B cell (primary cell): ENCODE results near the gene SETBP1. TPM values are rescaled to one million over a fixed set of nuclear protein-coding genes. Genes with fewer than 3 reads are reported as not detected.

Experiments
- ATAC-seq: fragments of 200-7000 bp; cut with Tn5 transposase; one replicate; pipeline ENCODE4 v1.10.0; 2021; ENCODE audit warnings: low read depth, mild to moderate bottlenecking, moderate number of reproducible peaks, moderate library complexity
- CTCF ChIA-PET: fragments of 350-600 bp; sonication (Branson Sonifier 250); formaldehyde crosslinking; loops from one replicate; lab custom pipeline; 2021; ENCODE audit warnings: antibody characterized with exemption, inconsistent platforms; lab: Charles Lee
- POLR2A ChIA-PET: fragments of 350-600 bp; sonication (Branson Sonifier 250); formaldehyde crosslinking; loops from one replicate; lab custom pipeline; 2021; ENCODE audit warnings: antibody characterized with exemption; lab: Charles Lee
- DNase-seq: peaks from one replicate; pipeline ENCODE4 v3.0.0; 2013
- H2AFZ ChIP-seq: 2 replicates; pipeline ENCODE4 v1.6.1; 2012; ENCODE audit warnings: mild to moderate bottlenecking, low read depth, low read length; ENCODE audit not compliant: insufficient read depth, poor library complexity, severe bottlenecking
- H3K27ac ChIP-seq, 2 donors: 1 replicate in 1 of 2; 2 replicates in 1 of 2; pipeline ENCODE4 v1.5.1; 2012 to 2013; ENCODE audit warnings: low read length in 2 of 2, mild to moderate bottlenecking in 2 of 2, moderate library complexity in 1 of 2
- H3K27me3 ChIP-seq, 4 experiments: fragments of 200-600 bp in 1 of 4; sonication (generic) in 1 of 4; replicated peaks in 1 of 4; 1 replicate in 2 of 4; 2 replicates in 2 of 4; pipeline versions ENCODE4 v1.6.1 to v1.7.0; 2013 to 2016; ENCODE audit warnings: low read length in 3 of 4, mild to moderate bottlenecking in 2 of 4, mixed read lengths in 1 of 4, moderate library complexity in 1 of 4; ENCODE audit not compliant: insufficient read depth in 4 of 4, control insufficient read depth in 3 of 4; ENCODE audit errors: control extremely low read depth in 1 of 4
- H3K36me3 ChIP-seq, 2 experiments: replicated peaks in 1 of 2; 1 replicate in 1 of 2; 2 replicates in 1 of 2; pipeline versions ENCODE4 v1.6.1 to v1.7.1; 2013; ENCODE audit warnings: low read length in 1 of 2; ENCODE audit not compliant: insufficient read depth in 2 of 2, control insufficient read depth in 1 of 2; ENCODE audit errors: control extremely low read depth in 1 of 2, extremely low read depth in 1 of 2
- H3K4me1 ChIP-seq, 2 donors: fragments of 200-600 bp in 1 of 2; sonication (generic) in 1 of 2; 1 replicate in 1 of 2; 2 replicates in 1 of 2; pipeline versions ENCODE4 v1.5.1 to v1.6.1; 2013 to 2017; ENCODE audit warnings: low read length in 2 of 2; ENCODE audit not compliant: control insufficient read depth in 2 of 2, insufficient read depth in 2 of 2
- H3K4me2 ChIP-seq: replicated peaks from 2 replicates; pipeline ENCODE3; 2012; ENCODE audit warnings: mild to moderate bottlenecking, low read depth, low read length; ENCODE audit not compliant: poor library complexity, severe bottlenecking
- H3K4me3 ChIP-seq, 5 experiments: fragments of 200-600 bp in 1 of 5; sonication (generic) in 1 of 5; 1 replicate in 3 of 5; 2 replicates in 2 of 5; pipeline versions ENCODE4 v1.5.1 to v1.7.0; 2011 to 2016; ENCODE audit warnings: low read length in 4 of 5, mild to moderate bottlenecking in 4 of 5, low read depth in 2 of 5, control low read depth in 1 of 5, moderate library complexity in 1 of 5; ENCODE audit not compliant: insufficient read depth in 1 of 5; ENCODE audit errors: control extremely low read depth in 1 of 5, extremely low read depth in 1 of 5
- H3K79me2 ChIP-seq: fragments of 200-600 bp; sonication (generic); one replicate; pipeline ENCODE4 v1.6.0; 2016; ENCODE audit warnings: low read length; ENCODE audit not compliant: control insufficient read depth, insufficient read depth
- H3K9ac ChIP-seq: fragments of 200-600 bp; sonication (generic); 2 replicates; pipeline ENCODE4 v1.6.1; 2017; ENCODE audit warnings: mild to moderate bottlenecking, low read length, moderate library complexity
- H3K9me3 ChIP-seq, 3 donors: one replicate each; pipeline versions ENCODE4 v1.6.1 to v1.7.1; 2013; ENCODE audit warnings: low read length in 2 of 3; ENCODE audit not compliant: control insufficient read depth in 2 of 3, insufficient read depth in 1 of 3; ENCODE audit errors: control extremely low read depth in 1 of 3
- H4K20me1 ChIP-seq: 2 replicates; pipeline ENCODE4 v1.6.0; 2012; ENCODE audit warnings: mild to moderate bottlenecking, low read length; ENCODE audit not compliant: insufficient read depth, control insufficient read depth, poor library complexity, severe bottlenecking
- H3K27ac Mint-ChIP-seq: one replicate; pipeline ENCODE4 v1.8.0; 2021; ENCODE audit warnings: mixed read lengths
- H3K27me3 Mint-ChIP-seq: one replicate; pipeline ENCODE4 v1.8.0; 2021; ENCODE audit warnings: mixed read lengths
- H3K4me1 Mint-ChIP-seq: one replicate; pipeline ENCODE4 v1.8.0; 2021; ENCODE audit warnings: mixed read lengths
- H3K4me3 Mint-ChIP-seq: one replicate; pipeline ENCODE4 v1.8.0; 2021; ENCODE audit warnings: mixed read lengths
- H3K9me3 Mint-ChIP-seq: one replicate; pipeline ENCODE4 v1.8.0; 2022; ENCODE audit warnings: mixed read lengths; ENCODE audit not compliant: insufficient read depth
- EZH2 ChIP-seq: IDR thresholded peaks from 2 replicates; pipeline ENCODE4 v1.6.1; 2012; ENCODE audit warnings: borderline replicate concordance, low read depth, mild to moderate bottlenecking, moderate library complexity, low read length; ENCODE audit not compliant: insufficient read depth, poor library complexity, severe bottlenecking
- WGBS: methylation state at CpG from one replicate; pipeline ENCODE4 v1.1.5; 2013; ENCODE audit warnings: missing lambda C conversion rate; ENCODE audit not compliant: insufficient coverage; 5-methylcytosine and 5-hydroxymethylcytosine counted together
- intact Hi-C: fragments of 100-400 bp; cut with micrococcal nuclease; formaldehyde crosslinking; loops from one replicate; pipeline ENCODE4 v1.10.0; 2022
- polyA plus RNA-seq: library from polyadenylated mRNA; depleted of rRNA; stranded (reverse); fragments of >200 nt; gene quantifications from 2 replicates; pipeline ENCODE4 v1.2.3, GENCODE V29; 2012
- total RNA-seq, 2 donors: library from RNA; stranded (reverse); fragments of 120-200 nt in 1 of 2; gene quantifications; 1 replicate in 1 of 2; 2 replicates in 1 of 2; pipeline versions ENCODE4 v1.2.3 to v1.2.4, GENCODE V29; 2013 to 2022
- TF ChIP-seq, protein P1 (sequence below): fragments of 200-600 bp; IDR thresholded peaks from one replicate; pipeline ENCODE4 v1.8.0; 2022; ENCODE audit warnings: antibody characterized with exemption, mild to moderate bottlenecking

SETBP1 gene
- total and polyA plus RNA-seq, 2 donors (not counting 1 experiment from before 2014, with no cell fraction given): 15.1 to 129 TPM

DNA sequence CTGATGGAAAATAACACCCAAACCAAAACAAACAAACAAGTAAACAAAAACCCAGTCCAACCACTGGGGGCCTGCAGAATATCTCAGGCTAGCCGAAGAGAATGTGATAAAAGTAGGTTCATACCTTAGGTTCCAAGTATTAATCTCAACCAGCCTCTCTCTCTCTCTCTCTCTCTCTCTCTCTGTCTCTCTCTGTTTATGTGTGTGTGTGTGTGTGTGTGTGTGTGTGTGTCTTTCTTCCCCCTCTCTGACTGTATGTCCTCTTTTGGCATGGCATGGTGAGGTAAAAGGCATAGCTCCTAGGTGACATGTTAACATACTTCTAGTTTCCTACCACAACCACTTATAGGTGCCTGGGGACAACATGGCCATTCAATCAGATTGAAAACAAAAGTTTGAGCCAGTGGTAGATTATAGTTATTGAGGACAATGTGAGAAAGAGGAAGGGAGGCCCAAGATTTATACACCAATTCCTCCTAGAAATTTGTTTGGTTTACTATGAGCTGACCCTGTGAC lies 93.0 kb downstream of the SETBP1 start:
- H3K4me3 ChIP-seq: no peak overlapping the region
- peaks cover 0 to 3% of the 10 kb centered on the region in 2 experiments for H3K36me3 ChIP-seq
- Mint-ChIP-seq H3K4me1 (peaks cover 87% of the 10 kb centered on the region), H3K9me3 (no peaks in the 10 kb centered on the region), H3K4me3 (no peak overlapping the region), H3K27me3 (no peaks in the 10 kb centered on the region), H3K27ac (peak overlapping the region; percentile 16)
- DNase-seq: no peak
- CTCF ChIA-PET: interaction anchor here (1.4 kb wide), 1 partner anchor 14 kb away, joined by 3 read pairs; no protein-coding TSS in a partner anchor
- ATAC-seq: no peak
- peaks cover 74 to 76% of the 10 kb centered on the region in 2 donors for H3K4me1 ChIP-seq
- H4K20me1 ChIP-seq: no peaks in the 10 kb centered on the region
- peak overlapping the region in 1 of 2 donors; percentile 35 for H3K27ac ChIP-seq
- no peaks in the 10 kb centered on the region for H3K9me3 ChIP-seq
- H2AFZ ChIP-seq: no peak overlapping the region
- intact Hi-C loops: no loop called here
- H3K79me2 ChIP-seq: peaks cover 100% of the 10 kb centered on the region
- no peaks in the 10 kb centered on the region for H3K27me3 ChIP-seq
- POLR2A ChIA-PET: no interaction called here
- no peak overlapping the region for H3K4me2 ChIP-seq
- no CpG with 5 or more reads among the region's 1 CpG for WGBS
- TF ChIP-seq EZH2: no peak
- TF ChIP-seq, protein P1, sequence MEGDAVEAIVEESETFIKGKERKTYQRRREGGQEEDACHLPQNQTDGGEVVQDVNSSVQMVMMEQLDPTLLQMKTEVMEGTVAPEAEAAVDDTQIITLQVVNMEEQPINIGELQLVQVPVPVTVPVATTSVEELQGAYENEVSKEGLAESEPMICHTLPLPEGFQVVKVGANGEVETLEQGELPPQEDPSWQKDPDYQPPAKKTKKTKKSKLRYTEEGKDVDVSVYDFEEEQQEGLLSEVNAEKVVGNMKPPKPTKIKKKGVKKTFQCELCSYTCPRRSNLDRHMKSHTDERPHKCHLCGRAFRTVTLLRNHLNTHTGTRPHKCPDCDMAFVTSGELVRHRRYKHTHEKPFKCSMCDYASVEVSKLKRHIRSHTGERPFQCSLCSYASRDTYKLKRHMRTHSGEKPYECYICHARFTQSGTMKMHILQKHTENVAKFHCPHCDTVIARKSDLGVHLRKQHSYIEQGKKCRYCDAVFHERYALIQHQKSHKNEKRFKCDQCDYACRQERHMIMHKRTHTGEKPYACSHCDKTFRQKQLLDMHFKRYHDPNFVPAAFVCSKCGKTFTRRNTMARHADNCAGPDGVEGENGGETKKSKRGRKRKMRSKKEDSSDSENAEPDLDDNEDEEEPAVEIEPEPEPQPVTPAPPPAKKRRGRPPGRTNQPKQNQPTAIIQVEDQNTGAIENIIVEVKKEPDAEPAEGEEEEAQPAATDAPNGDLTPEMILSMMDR: no peak
- H3K9ac ChIP-seq: no peak overlapping the region

DNA sequence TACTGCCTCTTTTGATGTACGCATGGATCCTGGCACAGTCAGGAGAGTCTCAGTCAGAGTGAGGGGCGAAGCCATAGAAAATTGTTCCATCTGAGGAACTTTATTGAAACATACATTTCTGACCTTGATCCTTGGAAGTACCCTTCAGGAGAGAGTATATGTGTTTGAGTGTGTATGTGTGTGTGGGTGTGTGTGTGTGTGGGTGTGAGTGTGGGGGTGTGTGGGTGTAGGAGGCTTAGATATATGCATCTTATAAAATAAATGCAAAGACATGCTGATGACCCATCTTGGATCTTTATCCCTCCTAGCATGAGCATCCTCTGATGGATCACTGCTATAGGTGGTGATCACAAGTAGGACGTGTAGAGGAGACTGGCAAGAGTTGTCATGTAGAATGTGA lies 93.5 kb downstream of the SETBP1 start:
- WGBS: no CpG with 5 or more reads among the region's 3 CpGs
- Histone ChIP-seq H3K27me3 (no peaks in the 10 kb centered on the region), H3K79me2 (peaks cover 100% of the 10 kb centered on the region), H3K36me3 (no peaks in the 10 kb centered on the region), H3K4me2 (no peak overlapping the region), H4K20me1 (no peaks in the 10 kb centered on the region), H3K27ac (peak overlapping the region in 1 of 2 donors; percentile 35), H3K4me1 (peaks cover 74 to 76% of the 10 kb centered on the region in 2 donors), H3K9ac (no peak overlapping the region), H2AFZ (no peak overlapping the region), H3K9me3 (no peaks in the 10 kb centered on the region), H3K4me3 (no peak overlapping the region)
- DNase-seq (no peak), ATAC-seq (no peak)
- ChIA-PET CTCF (interaction anchor here (1.4 kb wide), 1 partner anchor 15 kb away, joined by 3 read pairs; no protein-coding TSS in a partner anchor), POLR2A (no interaction called here)
- no peak for TF ChIP-seq EZH2
- TF ChIP-seq, protein P1: no peak
- intact Hi-C loops: no loop called here
- peak overlapping the region; percentile 54 for H3K27ac Mint-ChIP-seq
- H3K27me3 Mint-ChIP-seq: no peaks in the 10 kb centered on the region
- H3K4me3 Mint-ChIP-seq: no peak overlapping the region
- no peaks in the 10 kb centered on the region for H3K9me3 Mint-ChIP-seq
- H3K4me1 Mint-ChIP-seq: peaks cover 87% of the 10 kb centered on the region
